Endothelial cell of umbilical vein (primary cell): ENCODE data around the gene RMDN3. TPM values are rescaled to one million over a fixed set of nuclear protein-coding genes. Genes with fewer than 3 reads are reported as not detected.

Source experiments
- BruUV-seq: library from RNA; stranded (reverse); fragments of 400-500 nt; replicated peaks from 2 replicates; lab custom pipeline; 2021; lab: Mats Ljungman, UMichigan
- CTCF ChIA-PET: fragments of 300-600, 350-600 bp; sonication (Branson Sonifier 250); formaldehyde crosslinking; loops from one replicate; lab custom pipeline; 2021; ENCODE audit warnings: antibody characterized with exemption, inconsistent platforms; lab: Charles Lee
- POLR2A ChIA-PET: fragments of 300-600, 350-600 bp; sonication (Branson Sonifier 250); formaldehyde crosslinking; loops from one replicate; lab custom pipeline; 2021; ENCODE audit warnings: antibody characterized with exemption, inconsistent platforms; lab: Charles Lee
- DNase-seq: peaks from one replicate; pipeline ENCODE4 v3.0.0-alpha.2; 2011; ENCODE audit warnings: low read depth, low spot score
- FAIRE-seq: peaks from 2 replicates; lab custom pipeline; 2011; peaks lifted over from hg19 to GRCh38; lab: Jason Lieb, UNC
- H2AFZ ChIP-seq: 2 replicates; pipeline ENCODE4 v1.6.0; 2012; ENCODE audit warnings: low read depth, low read length, control low read depth, inconsistent platforms
- H3K27ac ChIP-seq: 2 replicates; pipeline ENCODE4 v1.5.1; 2011; ENCODE audit warnings: low read depth, mild to moderate bottlenecking, control low read depth, low read length, moderate library complexity; ENCODE audit not compliant: insufficient read depth
- H3K27me3 ChIP-seq, 2 experiments: 2 replicates each; pipeline versions ENCODE4 v1.6.0 to v1.6.1; 2011; ENCODE audit warnings: low read length in 2 of 2, mixed read lengths in 1 of 2; ENCODE audit not compliant: control insufficient read depth in 2 of 2, insufficient read depth in 2 of 2
- H3K36me3 ChIP-seq, 2 experiments: 2 replicates in 1 of 2; 3 replicates in 1 of 2; pipeline ENCODE4 v1.5.1; 2011; ENCODE audit warnings: low read length in 2 of 2, mild to moderate bottlenecking in 1 of 2, moderate library complexity in 1 of 2; ENCODE audit not compliant: control insufficient read depth in 2 of 2, insufficient read depth in 2 of 2; ENCODE audit errors: extremely low read depth in 1 of 2
- H3K4me1 ChIP-seq: 3 replicates; pipeline ENCODE4 v1.5.1; 2011; ENCODE audit warnings: mild to moderate bottlenecking, low read length; ENCODE audit not compliant: control insufficient read depth, insufficient read depth; ENCODE audit errors: extremely low read depth
- H3K4me2 ChIP-seq: 2 replicates; pipeline ENCODE4 v1.6.1; 2011; ENCODE audit warnings: low read length, control low read depth, mixed read lengths; ENCODE audit not compliant: insufficient read depth
- H3K4me3 ChIP-seq, 3 experiments: fragments of 200-600 bp in 1 of 3; sonication (generic), shearing (Covaris generic) in 1 of 3; replicated peaks in 1 of 3; 2 replicates each; pipeline ENCODE4 v1.5.1; 2011 to 2016; ENCODE audit warnings: control low read depth in 3 of 3, low read length in 3 of 3, mild to moderate bottlenecking in 2 of 3, inconsistent platforms in 1 of 3, low read depth in 1 of 3, moderate library complexity in 1 of 3; ENCODE audit not compliant: insufficient read depth in 1 of 3
- H3K79me2 ChIP-seq: 2 replicates; pipeline ENCODE4 v1.6.0; 2012; ENCODE audit warnings: low read length, inconsistent platforms; ENCODE audit not compliant: control insufficient read depth, insufficient read depth
- H3K9ac ChIP-seq: replicated peaks from 2 replicates; pipeline ENCODE3; 2011; ENCODE audit warnings: low read length, control low read depth; ENCODE audit not compliant: insufficient read depth; ENCODE audit errors: extremely low read depth
- H3K9me1 ChIP-seq: replicated peaks from 3 replicates; pipeline ENCODE4 v1.6.0; 2011; ENCODE audit warnings: mild to moderate bottlenecking, low read length; ENCODE audit not compliant: control insufficient read depth, insufficient read depth; ENCODE audit errors: extremely low read depth
- H3K9me3 ChIP-seq: replicated peaks from 2 replicates; pipeline ENCODE4 v1.5.1; 2012; ENCODE audit warnings: low read length, inconsistent platforms; ENCODE audit not compliant: control insufficient read depth, insufficient read depth
- H4K20me1 ChIP-seq: replicated peaks from 2 replicates; pipeline ENCODE3; 2011; ENCODE audit warnings: mild to moderate bottlenecking, low read length; ENCODE audit not compliant: control insufficient read depth, insufficient read depth; ENCODE audit errors: extremely low read depth
- EZH2 ChIP-seq: IDR thresholded peaks from 2 replicates; pipeline ENCODE4 v1.6.1; 2012; ENCODE audit warnings: borderline replicate concordance, low read depth, mild to moderate bottlenecking, moderate library complexity, low read length, inconsistent platforms; ENCODE audit not compliant: severe bottlenecking
- FOS ChIP-seq: IDR thresholded peaks from 2 replicates; pipeline ENCODE4 v1.6.1; 2011; ENCODE audit warnings: mild to moderate bottlenecking, low read length, moderate library complexity, borderline replicate concordance; ENCODE audit not compliant: insufficient read depth
- GATA2 ChIP-seq: IDR thresholded peaks from 2 replicates; pipeline ENCODE4 v1.7.0; 2011; ENCODE audit warnings: low read depth, mild to moderate bottlenecking, moderate library complexity, mixed read lengths, low read length; ENCODE audit not compliant: insufficient read length, insufficient read depth
- JUN ChIP-seq: IDR thresholded peaks from 2 replicates; pipeline ENCODE4 v1.6.1; 2011; ENCODE audit warnings: borderline replicate concordance, low read depth; ENCODE audit not compliant: insufficient read length, insufficient read depth
- MAX ChIP-seq: IDR thresholded peaks from 2 replicates; pipeline ENCODE4 v1.6.1; 2011; ENCODE audit not compliant: insufficient read depth, insufficient read length
- MYC ChIP-seq: IDR thresholded peaks from one replicate; pipeline ENCODE4 v1.6.1; 2011; ENCODE audit warnings: mild to moderate bottlenecking, low read depth, low read length
- POLR2A ChIP-seq: IDR thresholded peaks from 2 replicates; pipeline ENCODE4 v1.6.1; 2012; ENCODE audit warnings: low read depth, mild to moderate bottlenecking, control low read depth, low read length
- POLR2AphosphoS5 ChIP-seq: IDR thresholded peaks from 2 replicates; pipeline ENCODE4 v1.6.1; 2012; ENCODE audit warnings: low read depth, mild to moderate bottlenecking, control low read depth, low read length, moderate library complexity; ENCODE audit not compliant: insufficient read depth
- dilution Hi-C: fragments of 300-500 bp; cut with MboI; formaldehyde crosslinking; loops from one replicate; pipeline ENCODE4 v1.15.0; 2019; ENCODE audit warnings: low sequenced_read_pairs; ENCODE audit not compliant: extremely low pct_ligation_motif_present
- intact Hi-C: fragments of 100-400 bp; cut with micrococcal nuclease; formaldehyde crosslinking; loops from one replicate; pipeline ENCODE4 v1.10.0; 2022
- polyA plus RNA-seq, 4 experiments: library from polyadenylated mRNA; depleted of rRNA in 3 of 4; stranded (reverse) in 3 of 4; unstranded in 1 of 4; fragments of >200 nt; gene quantifications; 2 replicates each; pipeline versions ENCODE4 v1.2.1 to v1.2.3, GENCODE V29; 2011 to 2012; ENCODE audit warnings: missing spikeins in 1 of 4
- total RNA-seq: library from RNA; stranded (reverse); gene quantifications from 2 replicates; pipeline ENCODE4 v1.2.3, GENCODE V29; 2021
- TF ChIP-seq, protein P1 (sequence below), 2 donors: IDR thresholded peaks; 1 replicate in 1 of 2; 2 replicates in 1 of 2; pipeline ENCODE4 v1.5.1; 2011; ENCODE audit warnings: low read length in 2 of 2, mild to moderate bottlenecking in 2 of 2, moderate library complexity in 2 of 2, control low read depth in 1 of 2, inconsistent platforms in 1 of 2, low read depth in 1 of 2; ENCODE audit not compliant: insufficient read depth in 1 of 2; ENCODE audit errors: extremely low read depth in 1 of 2

The RMDN3 gene
- total and polyA plus RNA-seq, 2 donors (not counting 3 experiments of a cell fraction or from before 2014, with no cell fraction given) = 20.1 to 37.2 TPM

DNA sequence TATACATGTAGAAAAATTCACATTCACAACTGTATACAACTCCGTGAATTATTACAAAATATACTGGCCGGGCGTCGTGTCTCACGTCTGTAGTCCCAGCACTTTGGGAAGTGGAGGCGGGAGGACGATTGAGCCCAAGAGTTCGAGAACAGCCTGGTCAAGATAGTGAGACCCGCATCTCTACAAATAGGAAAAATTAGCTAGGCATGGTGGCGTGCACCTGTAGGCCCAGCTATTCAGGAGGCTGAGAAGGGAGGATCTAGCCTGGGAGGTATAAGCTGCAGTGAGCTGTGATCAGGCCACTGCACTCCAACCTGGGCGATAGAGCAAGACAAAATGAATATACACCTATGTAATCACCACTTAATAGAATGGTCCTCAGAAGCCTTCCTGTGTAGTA is 58.8 kb downstream of the RMDN3 start:
- FAIRE-seq (no peak), DNase-seq (no peak)
- CTCF ChIA-PET = no interaction called here
- Histone ChIP-seq H2AFZ (no peak overlapping the region), H4K20me1 (no peaks in the 10 kb centered on the region), H3K9me3 (no peaks in the 10 kb centered on the region), H3K27me3 (no peaks in the 10 kb centered on the region), H3K36me3 (peaks cover 0 to 6% of the 10 kb centered on the region in 2 experiments), H3K27ac (no peak overlapping the region), H3K4me3 (peak overlapping the region in 2 of 3 experiments; percentile 92 to 96), H3K9me1 (no peaks in the 10 kb centered on the region), H3K4me2 (peak overlapping the region; percentile 30), H3K4me1 (peaks cover 13% of the 10 kb centered on the region), H3K79me2 (peaks cover 20% of the 10 kb centered on the region), H3K9ac (no peak overlapping the region)
- dilution Hi-C loops (no loop called here), intact Hi-C loops (loop anchor here (5.0 kb wide), 1 partner anchor 104 kb away; the partner anchor contains the start of gene KNL1)
- BruUV-seq = no TSS peak
- TF ChIP-seq EZH2 (no peak), FOS (no peak), MYC (no peak)
- POLR2A ChIA-PET = no interaction called here

DNA sequence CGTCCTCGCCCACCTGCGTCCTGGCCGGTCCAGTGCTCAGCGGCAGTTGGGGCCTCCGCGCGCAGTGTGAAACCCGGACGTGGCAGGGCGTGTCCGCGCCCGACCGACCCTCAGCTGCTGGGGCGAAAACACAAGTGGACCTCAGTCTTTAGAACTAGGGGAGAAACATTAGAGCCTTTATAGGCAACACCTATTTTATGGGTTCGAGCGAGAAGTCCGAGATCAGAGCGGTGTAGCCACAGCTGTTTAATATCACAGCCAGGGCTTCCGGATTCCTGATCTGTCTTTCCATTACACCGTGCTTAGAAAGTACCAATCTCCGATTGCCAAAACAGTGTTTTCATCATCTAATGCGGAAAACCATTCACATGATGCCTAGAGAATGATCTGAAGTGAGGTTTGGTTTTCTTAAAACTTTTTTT is 59.6 kb downstream of the RMDN3 start:
- TSS peak; percentile 30 for BruUV-seq
- TF ChIP-seq, protein P1, sequence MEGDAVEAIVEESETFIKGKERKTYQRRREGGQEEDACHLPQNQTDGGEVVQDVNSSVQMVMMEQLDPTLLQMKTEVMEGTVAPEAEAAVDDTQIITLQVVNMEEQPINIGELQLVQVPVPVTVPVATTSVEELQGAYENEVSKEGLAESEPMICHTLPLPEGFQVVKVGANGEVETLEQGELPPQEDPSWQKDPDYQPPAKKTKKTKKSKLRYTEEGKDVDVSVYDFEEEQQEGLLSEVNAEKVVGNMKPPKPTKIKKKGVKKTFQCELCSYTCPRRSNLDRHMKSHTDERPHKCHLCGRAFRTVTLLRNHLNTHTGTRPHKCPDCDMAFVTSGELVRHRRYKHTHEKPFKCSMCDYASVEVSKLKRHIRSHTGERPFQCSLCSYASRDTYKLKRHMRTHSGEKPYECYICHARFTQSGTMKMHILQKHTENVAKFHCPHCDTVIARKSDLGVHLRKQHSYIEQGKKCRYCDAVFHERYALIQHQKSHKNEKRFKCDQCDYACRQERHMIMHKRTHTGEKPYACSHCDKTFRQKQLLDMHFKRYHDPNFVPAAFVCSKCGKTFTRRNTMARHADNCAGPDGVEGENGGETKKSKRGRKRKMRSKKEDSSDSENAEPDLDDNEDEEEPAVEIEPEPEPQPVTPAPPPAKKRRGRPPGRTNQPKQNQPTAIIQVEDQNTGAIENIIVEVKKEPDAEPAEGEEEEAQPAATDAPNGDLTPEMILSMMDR (IDR thresholded peaks at IDR 0.05; ENCODE audit: extremely low read depth in 1 of 2, insufficient read depth in 1 of 2, low read depth in 1 of 2, low read length in 2 of 2) = no peak
- TF ChIP-seq POLR2A = no peak
- no peak for TF ChIP-seq MAX
- TF ChIP-seq FOS = no peak
- TF ChIP-seq JUN = no peak
- TF ChIP-seq MYC = no peak
- TF ChIP-seq GATA2 = no peak
- TF ChIP-seq POLR2AphosphoS5 = no peak
- TF ChIP-seq EZH2 = no peak
- POLR2A ChIA-PET = interaction anchor here (0.7 kb wide), 1 partner anchor 176 kb away, joined by 3 read pairs; no protein-coding TSS in a partner anchor

More for the DNA sequence above, 59.6 kb downstream of the RMDN3 start:
- peak overlapping the region; percentile 84 for H2AFZ ChIP-seq
- DNase-seq = peak; percentile 43
- H3K27ac ChIP-seq = peak overlapping the region; percentile 86
- peak; percentile 56 for FAIRE-seq
- dilution Hi-C loops (no loop called here), intact Hi-C loops (loop anchor here (2.0 to 5.0 kb wide), 3 partner anchors 17 to 103 kb away; partner anchors contain the start of genes KNL1 and RMDN3)
- no peaks in the 10 kb centered on the region for H3K27me3 ChIP-seq
- H3K4me1 ChIP-seq = peaks cover 13% of the 10 kb centered on the region
- H3K9ac ChIP-seq = peak overlapping the region; percentile 91
- peak overlapping the region; percentile 82 for H3K4me2 ChIP-seq
- peaks cover 20% of the 10 kb centered on the region for H3K79me2 ChIP-seq
- no peaks in the 10 kb centered on the region for H3K9me3 ChIP-seq
- H3K4me3 ChIP-seq = peak overlapping the region; percentile 69 to 96 (median 92)
- no peaks in the 10 kb centered on the region for H3K9me1 ChIP-seq
- no peaks in the 10 kb centered on the region for H4K20me1 ChIP-seq
- CTCF ChIA-PET = interaction anchor here (0.9 to 2.0 kb wide), 11 partner anchors 10 to 324 kb away, joined by 3 to 10 read pairs (median 4); partner anchors contain the start of gene VPS18
- peaks cover 0 to 3% of the 10 kb centered on the region in 2 experiments for H3K36me3 ChIP-seq
